Measurements from ENCODE around the gene ADCY4. TPM values are rescaled to one million over a fixed set of nuclear protein-coding genes. Genes with fewer than 3 reads are reported as not detected.
"Not testable (repeated sequence)": the region's sequence is repeated elsewhere in the genome, so short reads cannot be mapped to it uniquely, and the experiment has no call there.

Gene ADCY4
- total RNA-seq, 1 donor from 2014 or later, result 74.6 TPM

DNA sequence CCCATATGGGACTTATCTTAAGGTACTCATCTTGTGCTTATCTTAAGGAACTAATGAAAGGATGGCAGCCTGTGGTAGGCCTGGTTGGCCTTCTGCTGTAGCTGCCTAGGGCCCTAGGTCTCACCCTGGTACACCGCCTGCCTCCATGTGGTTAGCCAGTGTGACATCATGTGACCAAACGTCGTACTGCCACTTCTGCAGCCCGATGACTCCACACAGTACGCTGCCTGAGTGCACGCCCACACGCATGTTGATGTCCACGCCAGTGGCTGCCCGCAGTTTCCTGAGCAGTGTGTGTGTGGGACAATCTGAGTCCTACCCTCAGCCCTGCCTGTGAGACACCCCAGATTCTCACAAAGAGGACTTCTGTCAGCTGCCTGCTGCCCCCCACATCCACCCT lies 5.1 kb downstream of the ADCY4 start:
- TF ChIP-seq CTCF (IDR thresholded peaks at IDR 0.05; ENCODE audit: unreplicated experiment), result no peak
- no peak overlapping the region for H3K27ac Mint-ChIP-seq (ENCODE audit: unreplicated experiment)
- no peaks in the 10 kb centered on the region for H3K9me3 Mint-ChIP-seq (ENCODE audit: unreplicated experiment)

DNA sequence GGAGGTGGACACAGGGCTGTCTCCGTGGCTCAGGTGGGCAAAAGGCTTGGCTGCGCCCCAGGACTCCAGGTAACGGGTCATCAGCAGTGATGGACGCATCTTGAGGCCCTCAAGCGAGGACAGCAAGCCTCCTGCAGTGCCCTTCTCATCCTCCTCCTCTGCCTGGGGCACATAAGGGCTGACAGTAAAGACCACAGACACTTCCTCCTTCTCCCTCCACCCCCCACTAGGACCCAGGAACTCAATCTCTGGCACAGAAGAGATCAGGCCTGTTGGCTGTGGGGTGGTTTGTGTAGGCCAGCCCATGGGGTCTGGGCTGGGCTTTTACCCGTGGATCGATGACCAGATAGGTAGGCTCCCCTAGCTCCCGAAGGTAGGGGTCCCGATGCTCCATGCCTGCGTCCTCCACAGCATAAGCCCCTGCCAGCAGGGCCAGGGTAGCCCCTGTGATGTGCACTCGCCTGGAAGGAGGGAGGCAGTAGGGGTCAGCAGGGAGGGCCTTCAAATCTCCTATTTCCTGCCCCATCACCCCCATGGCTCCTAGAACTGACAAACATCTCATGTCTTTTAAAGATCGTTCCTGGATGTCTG lies 5.7 kb downstream of the ADCY4 start:
- Mint-ChIP-seq H3K36me3 (ENCODE audit: low read depth, unreplicated experiment) (peaks cover 31% of the 10 kb centered on the region), H3K4me1 (ENCODE audit: unreplicated experiment) (peaks cover 33% of the 10 kb centered on the region), H3K27me3 (ENCODE audit: unreplicated experiment) (peaks cover 15% of the 10 kb centered on the region), H3K27ac (ENCODE audit: unreplicated experiment) (no peak overlapping the region), H3K9me3 (ENCODE audit: unreplicated experiment) (no peaks in the 10 kb centered on the region), H3K4me3 (ENCODE audit: unreplicated experiment) (no peak overlapping the region)
- TF ChIP-seq CTCF (IDR thresholded peaks at IDR 0.05; ENCODE audit: unreplicated experiment), result no peak
- no peak for DNase-seq (ENCODE audit: low spot score)

More for the DNA sequence above, 5.1 kb downstream of the ADCY4 start:
- no peak for DNase-seq (ENCODE audit: low spot score)
- peaks cover 33% of the 10 kb centered on the region for H3K4me1 Mint-ChIP-seq (ENCODE audit: unreplicated experiment)
- H3K4me3 Mint-ChIP-seq (ENCODE audit: unreplicated experiment), result no peak overlapping the region
- peaks cover 18% of the 10 kb centered on the region for H3K27me3 Mint-ChIP-seq (ENCODE audit: unreplicated experiment)
- H3K36me3 Mint-ChIP-seq (ENCODE audit: low read depth, unreplicated experiment), result peaks cover 28% of the 10 kb centered on the region

DNA sequence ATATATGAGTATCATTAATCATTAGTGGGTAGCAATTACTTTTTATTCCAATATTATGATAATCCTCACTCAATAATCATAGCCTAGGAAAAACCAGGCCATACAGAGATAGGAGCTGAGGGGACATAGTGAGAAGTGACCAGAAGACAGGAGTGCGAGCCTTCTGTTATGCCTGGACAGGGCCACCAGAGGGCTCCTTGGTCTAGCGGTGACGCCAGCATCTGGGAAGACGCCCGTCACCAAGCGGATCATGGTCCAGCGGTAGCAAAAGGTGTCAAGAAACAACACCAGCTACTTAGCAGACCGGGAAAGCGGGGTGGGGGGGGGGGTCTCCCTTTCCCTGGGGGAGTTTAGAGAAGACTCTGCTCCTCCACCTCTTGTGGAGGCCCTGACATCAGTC lies 7.0 kb downstream of the ADCY4 start:
- Mint-ChIP-seq H3K36me3 (ENCODE audit: low read depth, unreplicated experiment) (peaks cover 40% of the 10 kb centered on the region), H3K4me1 (ENCODE audit: unreplicated experiment) (peaks cover 33% of the 10 kb centered on the region), H3K27me3 (ENCODE audit: unreplicated experiment) (peaks cover 15% of the 10 kb centered on the region)
- H3K27ac Mint-ChIP-seq (ENCODE audit: unreplicated experiment); H3K4me3 Mint-ChIP-seq (ENCODE audit: unreplicated experiment); H3K9me3 Mint-ChIP-seq (ENCODE audit: unreplicated experiment): not testable (repeated sequence)
- peak; percentile 52 for DNase-seq (ENCODE audit: low spot score)
- TF ChIP-seq CTCF (IDR thresholded peaks at IDR 0.05; ENCODE audit: unreplicated experiment), result peak; percentile 41

DNA sequence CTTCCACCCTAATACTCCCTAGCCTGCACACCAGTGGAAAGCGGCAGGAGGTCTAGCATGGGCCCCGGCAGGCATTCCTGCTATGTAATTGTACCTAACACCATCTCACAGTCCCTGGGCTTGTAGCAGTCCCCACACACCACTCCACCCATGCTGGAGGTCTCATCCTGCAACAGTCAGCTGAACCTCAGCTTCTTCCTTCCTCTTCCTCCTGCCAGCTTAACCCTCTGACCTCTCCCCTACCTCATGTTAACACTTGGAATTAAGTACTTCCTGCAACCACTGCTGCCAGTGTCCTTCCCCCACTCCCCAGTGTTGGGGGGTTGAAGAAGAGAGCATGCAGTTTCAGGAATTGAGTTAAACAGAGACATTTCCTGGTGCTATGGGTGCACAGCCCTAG lies 7.6 kb downstream of the ADCY4 start:
- peaks cover 18% of the 10 kb centered on the region for H3K27me3 Mint-ChIP-seq (ENCODE audit: unreplicated experiment)
- DNase-seq (ENCODE audit: low spot score), result no peak
- H3K36me3 Mint-ChIP-seq (ENCODE audit: low read depth, unreplicated experiment), result peaks cover 42% of the 10 kb centered on the region
- no peak overlapping the region for H3K27ac Mint-ChIP-seq (ENCODE audit: unreplicated experiment)
- peak overlapping the region; percentile 45 for H3K4me3 Mint-ChIP-seq (ENCODE audit: unreplicated experiment)
- no peak for TF ChIP-seq CTCF (IDR thresholded peaks at IDR 0.05; ENCODE audit: unreplicated experiment)
- peaks cover 32% of the 10 kb centered on the region for H3K4me1 Mint-ChIP-seq (ENCODE audit: unreplicated experiment)
- H3K9me3 Mint-ChIP-seq (ENCODE audit: unreplicated experiment), result no peaks in the 10 kb centered on the region

GRCh38 chr14:24325963-24326362 lies 8.9 kb downstream of the ADCY4 start:
- TF ChIP-seq CTCF (IDR thresholded peaks at IDR 0.05; ENCODE audit: unreplicated experiment), result no peak
- H3K27ac Mint-ChIP-seq (ENCODE audit: unreplicated experiment), result no peak overlapping the region
- no peak overlapping the region for H3K4me3 Mint-ChIP-seq (ENCODE audit: unreplicated experiment)
- DNase-seq (ENCODE audit: low spot score), result no peak
- peaks cover 19% of the 10 kb centered on the region for H3K27me3 Mint-ChIP-seq (ENCODE audit: unreplicated experiment)
- H3K36me3 Mint-ChIP-seq (ENCODE audit: low read depth, unreplicated experiment), result peaks cover 47% of the 10 kb centered on the region
- peaks cover 28% of the 10 kb centered on the region for H3K4me1 Mint-ChIP-seq (ENCODE audit: unreplicated experiment)
- no peaks in the 10 kb centered on the region for H3K9me3 Mint-ChIP-seq (ENCODE audit: unreplicated experiment)

Measured in endothelial cell (in vitro differentiated cells).